HCT116 (cell line): Measurements from ENCODE around the gene HJURP.

Experiments
- SIN3A ChIP-seq: IDR thresholded peaks from 2 replicates; pipeline ENCODE4 v1.6.1; 2012; ENCODE audit warnings: low read depth
- TF ChIP-seq, protein P1 (sequence below), 3 experiments: fragments of 200-600 bp in 1 of 3; sonication (generic) in 1 of 3; IDR thresholded peaks in 2 of 3; conservative IDR thresholded peaks in 1 of 3; 2 replicates each; pipeline ENCODE4 v1.5.1; 2012 to 2017; ENCODE audit warnings: low read depth in 2 of 3, low read length in 2 of 3, antibody characterized with exemption in 1 of 3, borderline replicate concordance in 1 of 3, control low read depth in 1 of 3, mild to moderate bottlenecking in 1 of 3, mixed read lengths in 1 of 3, mixed run types in 1 of 3, moderate library complexity in 1 of 3; ENCODE audit not compliant: insufficient read depth in 1 of 3

DNA sequence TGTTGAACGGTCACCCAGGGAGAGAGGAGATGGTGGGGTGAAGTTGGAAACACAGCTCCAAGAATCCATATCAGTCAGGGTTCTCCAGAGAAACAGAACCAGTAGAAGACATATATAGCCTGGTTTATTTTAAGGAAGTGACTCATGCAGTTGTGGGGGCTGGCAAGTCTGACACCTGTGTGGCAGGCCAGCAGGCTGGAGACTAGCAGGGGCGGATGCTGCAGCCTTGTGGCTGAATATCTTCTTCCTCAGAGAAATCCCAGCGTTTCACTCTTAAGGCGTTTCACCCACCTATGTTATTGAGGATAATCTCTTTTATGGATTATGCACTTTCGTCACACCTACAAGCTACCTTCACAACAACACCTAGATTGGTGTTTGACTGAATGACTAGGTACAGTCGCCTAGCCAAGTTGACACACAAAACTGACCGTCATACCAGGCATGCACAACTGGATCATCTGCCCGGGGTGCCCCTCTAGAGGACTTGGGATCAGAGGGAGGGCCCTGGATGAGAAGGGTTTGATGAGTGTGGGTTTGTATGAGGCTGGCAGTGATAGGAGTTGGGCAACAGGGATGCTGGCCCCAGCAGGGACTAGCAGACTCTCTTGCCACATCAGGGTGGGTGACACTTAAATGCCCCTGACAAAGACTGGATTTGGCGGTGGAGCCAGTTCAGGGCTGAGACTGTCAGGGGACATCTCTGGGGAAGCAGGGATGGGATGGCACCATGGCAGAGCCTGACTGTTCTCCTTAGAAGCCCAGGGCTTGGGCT is 52.8 kb downstream of the HJURP start:
- no peak for TF ChIP-seq SIN3A
- TF ChIP-seq, protein P1, sequence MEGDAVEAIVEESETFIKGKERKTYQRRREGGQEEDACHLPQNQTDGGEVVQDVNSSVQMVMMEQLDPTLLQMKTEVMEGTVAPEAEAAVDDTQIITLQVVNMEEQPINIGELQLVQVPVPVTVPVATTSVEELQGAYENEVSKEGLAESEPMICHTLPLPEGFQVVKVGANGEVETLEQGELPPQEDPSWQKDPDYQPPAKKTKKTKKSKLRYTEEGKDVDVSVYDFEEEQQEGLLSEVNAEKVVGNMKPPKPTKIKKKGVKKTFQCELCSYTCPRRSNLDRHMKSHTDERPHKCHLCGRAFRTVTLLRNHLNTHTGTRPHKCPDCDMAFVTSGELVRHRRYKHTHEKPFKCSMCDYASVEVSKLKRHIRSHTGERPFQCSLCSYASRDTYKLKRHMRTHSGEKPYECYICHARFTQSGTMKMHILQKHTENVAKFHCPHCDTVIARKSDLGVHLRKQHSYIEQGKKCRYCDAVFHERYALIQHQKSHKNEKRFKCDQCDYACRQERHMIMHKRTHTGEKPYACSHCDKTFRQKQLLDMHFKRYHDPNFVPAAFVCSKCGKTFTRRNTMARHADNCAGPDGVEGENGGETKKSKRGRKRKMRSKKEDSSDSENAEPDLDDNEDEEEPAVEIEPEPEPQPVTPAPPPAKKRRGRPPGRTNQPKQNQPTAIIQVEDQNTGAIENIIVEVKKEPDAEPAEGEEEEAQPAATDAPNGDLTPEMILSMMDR (IDR thresholded peaks at IDR 0.05 in 2 of 3, conservative IDR thresholded peaks at IDR 0.05 in 1 of 3; ENCODE audit: borderline replicate concordance in 1 of 3, insufficient read depth in 1 of 3, low read depth in 2 of 3, low read length in 2 of 3) = no peak
